HG03060 (cell line): ENCODE data around the gene ADRA2C.

Source experiments
- ATAC-seq: cut with Tn5 transposase; IDR thresholded peaks from one replicate; pipeline ENCODE4 v1.9.1; 2021; ENCODE audit warnings: low read depth, moderate number of reproducible peaks; ENCODE audit not compliant: unreplicated experiment

ADRA2C gene

DNA sequence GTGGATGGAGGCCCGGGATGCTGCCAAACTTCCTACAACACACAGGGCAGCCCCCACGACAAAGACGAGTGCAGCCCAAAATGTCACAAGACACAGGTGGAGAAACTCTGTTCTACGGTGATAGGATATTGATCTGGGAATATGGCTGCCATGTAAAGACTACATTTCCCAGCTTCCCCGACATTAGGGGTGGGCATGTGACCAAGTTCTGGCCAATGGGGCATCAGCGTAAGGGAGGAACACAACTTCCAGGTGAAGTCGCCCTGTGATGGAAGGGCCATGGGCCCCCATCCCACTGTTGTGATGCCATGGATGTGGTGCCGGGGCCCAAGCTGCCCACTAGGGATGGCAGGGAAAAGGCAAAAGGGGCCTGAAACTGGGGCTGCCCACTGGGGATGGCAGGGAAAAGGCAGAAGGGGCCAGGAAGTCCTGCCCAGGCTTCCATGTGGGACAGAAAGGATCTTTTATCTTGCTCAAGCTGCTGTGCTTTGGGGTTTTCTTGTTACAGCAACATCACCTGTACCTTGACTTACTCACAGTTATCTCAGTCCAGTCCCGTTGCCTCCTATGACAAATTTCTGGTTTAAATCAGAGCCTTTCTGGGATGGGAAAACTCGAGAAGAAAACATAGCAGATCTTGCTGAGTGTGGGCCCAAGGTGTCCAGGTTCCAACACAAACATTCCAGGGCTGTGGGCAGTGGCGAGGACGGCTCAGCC, 9.7 kb upstream of the ADRA2C start:
- ATAC-seq = no peak

GRCh38 chr4:3759236-3759635, 6.9 kb upstream of the ADRA2C start:
- ATAC-seq = no peak

GRCh38 chr4:3760346-3760745, 5.8 kb upstream of the ADRA2C start:
- ATAC-seq = no peak

GRCh38 chr4:3760841-3761240, 5.3 kb upstream of the ADRA2C start:
- no peak for ATAC-seq

GRCh38 chr4:3762264-3762663, 3.9 kb upstream of the ADRA2C start:
- no peak for ATAC-seq

GRCh38 chr4:3762753-3763549, 3.2 kb upstream of the ADRA2C start:
- no peak for ATAC-seq

- no peak for ATAC-seq
Observed at GRCh38 chr4:3765271-3766035, 732 bp upstream of the ADRA2C start.

DNA sequence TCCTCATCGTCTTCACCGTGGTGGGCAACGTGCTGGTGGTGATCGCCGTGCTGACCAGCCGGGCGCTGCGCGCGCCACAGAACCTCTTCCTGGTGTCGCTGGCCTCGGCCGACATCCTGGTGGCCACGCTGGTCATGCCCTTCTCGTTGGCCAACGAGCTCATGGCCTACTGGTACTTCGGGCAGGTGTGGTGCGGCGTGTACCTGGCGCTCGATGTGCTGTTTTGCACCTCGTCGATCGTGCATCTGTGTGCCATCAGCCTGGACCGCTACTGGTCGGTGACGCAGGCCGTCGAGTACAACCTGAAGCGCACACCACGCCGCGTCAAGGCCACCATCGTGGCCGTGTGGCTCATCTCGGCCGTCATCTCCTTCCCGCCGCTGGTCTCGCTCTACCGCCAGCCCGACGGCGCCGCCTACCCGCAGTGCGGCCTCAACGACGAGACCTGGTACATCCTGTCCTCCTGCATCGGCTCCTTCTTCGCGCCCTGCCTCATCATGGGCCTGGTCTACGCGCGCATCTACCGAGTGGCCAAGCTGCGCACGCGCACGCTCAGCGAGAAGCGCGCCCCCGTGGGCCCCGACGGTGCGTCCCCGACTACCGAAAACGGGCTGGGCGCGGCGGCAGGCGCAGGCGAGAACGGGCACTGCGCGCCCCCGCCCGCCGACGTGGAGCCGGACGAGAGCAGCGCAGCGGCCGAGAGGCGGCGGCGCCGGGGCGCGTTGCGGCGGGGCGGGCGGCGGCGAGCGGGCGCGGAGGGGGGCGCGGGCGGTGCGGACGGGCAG, 792 bp downstream of the ADRA2C start:
- no peak for ATAC-seq

- ATAC-seq = no peak
Observed at GRCh38 chr4:3767570-3768288, 1.5 kb downstream of the ADRA2C start.

GRCh38 chr4:3768842-3769641, 2.9 kb downstream of the ADRA2C start:
- ATAC-seq = no peak

- ATAC-seq = no peak
Observed at GRCh38 chr4:3769642-3770184, 3.5 kb downstream of the ADRA2C start.

- ATAC-seq = no peak
Observed at GRCh38 chr4:3770323-3771163, 4.4 kb downstream of the ADRA2C start.

DNA sequence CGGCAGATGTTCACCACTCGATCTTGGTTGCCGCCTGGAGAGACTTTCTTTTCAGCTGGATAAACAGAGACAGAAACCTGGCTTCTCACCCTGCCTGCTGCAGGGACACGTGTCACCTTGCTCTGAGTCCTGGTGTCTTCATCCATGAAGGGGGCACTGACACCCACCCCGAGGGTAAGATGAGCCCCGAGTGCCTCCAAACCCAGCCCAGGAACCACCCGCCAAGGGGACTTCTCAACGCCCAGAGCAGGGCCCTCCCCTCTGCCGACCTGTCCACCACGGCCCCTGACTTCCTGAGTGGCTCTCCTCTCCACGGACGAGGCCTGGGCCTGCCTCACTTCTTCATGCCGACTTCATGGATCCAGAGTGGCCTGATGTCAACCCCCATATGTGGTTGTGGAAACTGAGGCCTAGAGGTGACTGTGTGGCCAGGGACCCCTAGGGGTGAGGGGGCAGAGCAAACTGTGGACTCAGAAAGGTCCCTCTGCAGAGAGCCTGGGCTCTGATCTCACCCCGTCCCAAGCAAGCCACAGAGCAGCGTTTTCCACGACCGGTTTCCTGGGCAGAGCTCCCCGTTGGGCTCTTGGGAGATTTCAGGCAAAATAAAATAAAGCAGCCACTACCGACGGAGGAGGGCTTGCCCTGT, 5.1 kb downstream of the ADRA2C start:
- no peak for ATAC-seq

GRCh38 chr4:3771939-3772495, 5.8 kb downstream of the ADRA2C start:
- ATAC-seq = no peak

- no peak for ATAC-seq
Observed at GRCh38 chr4:3772632-3773031, 6.4 kb downstream of the ADRA2C start.

DNA sequence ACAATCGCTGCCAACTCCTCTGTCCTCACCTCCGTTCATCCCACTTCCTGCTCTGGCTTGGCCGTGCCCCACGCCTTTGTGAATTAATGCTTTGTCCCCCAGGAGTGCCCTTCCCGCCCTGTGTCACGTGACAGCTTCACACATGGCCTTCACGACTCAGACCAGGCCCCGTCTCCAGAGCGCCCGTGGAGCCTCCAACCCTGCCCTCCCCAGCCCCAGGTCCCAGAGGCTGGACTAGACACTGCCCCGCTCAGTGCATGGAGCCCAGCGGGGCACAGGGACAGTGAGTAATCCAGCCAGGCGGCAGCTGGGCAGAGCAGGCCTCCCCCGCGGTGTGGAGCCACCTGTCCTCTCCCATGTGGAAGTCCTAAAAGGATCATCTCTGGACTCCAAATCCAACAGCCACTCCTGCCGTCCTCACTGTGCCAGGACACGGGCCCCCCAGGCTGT, 7.4 kb downstream of the ADRA2C start:
- no peak for ATAC-seq

DNA sequence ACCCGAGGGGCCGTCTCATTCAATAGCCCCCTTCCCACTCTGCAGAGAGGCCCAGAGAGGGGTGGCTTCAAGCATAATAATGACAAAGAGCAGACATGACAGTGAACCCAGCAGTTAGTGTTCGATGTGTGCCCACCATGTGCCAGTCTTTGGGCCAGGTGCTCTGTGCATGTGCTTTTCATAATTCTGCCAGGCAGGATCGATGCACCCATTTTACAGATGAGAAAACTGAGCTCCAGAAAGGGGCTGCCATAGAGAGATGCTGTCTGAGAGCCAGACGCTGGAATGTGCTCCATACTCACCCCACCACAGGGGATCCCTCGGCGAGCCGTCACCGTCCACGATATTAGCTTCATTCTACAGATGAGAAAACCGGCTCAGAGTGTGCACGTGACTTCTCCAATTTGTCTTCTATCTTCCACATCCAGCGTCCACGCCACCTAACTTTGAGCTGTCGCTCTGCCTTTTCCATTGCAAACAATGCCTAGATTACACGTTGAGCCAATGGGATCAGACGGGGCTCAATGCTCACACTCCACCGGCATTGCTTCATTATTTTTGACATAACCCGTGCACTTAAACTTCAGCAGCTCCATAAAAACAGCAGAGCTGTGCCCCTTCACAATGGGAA, 8.2 kb downstream of the ADRA2C start:
- ATAC-seq = no peak
